Fibroblast of lung (primary cell): ENCODE results near the gene DGKQ.

Experiments used
- EZH2 ChIP-seq: IDR thresholded peaks from 2 replicates; pipeline ENCODE4 v1.5.1; 2012; ENCODE audit warnings: low read length, control low read depth, mild to moderate bottlenecking; ENCODE audit errors: missing control alignments
- TF ChIP-seq, protein P1 (sequence below), 2 donors: IDR thresholded peaks in 1 of 2; conservative IDR thresholded peaks in 1 of 2; 1 replicate in 1 of 2; 2 replicates in 1 of 2; pipeline ENCODE4 v1.5.1; 2011 to 2012; ENCODE audit warnings: low read length in 2 of 2, control low read depth in 1 of 2, inconsistent platforms in 1 of 2, low read depth in 1 of 2, mild to moderate bottlenecking in 1 of 2

DNA sequence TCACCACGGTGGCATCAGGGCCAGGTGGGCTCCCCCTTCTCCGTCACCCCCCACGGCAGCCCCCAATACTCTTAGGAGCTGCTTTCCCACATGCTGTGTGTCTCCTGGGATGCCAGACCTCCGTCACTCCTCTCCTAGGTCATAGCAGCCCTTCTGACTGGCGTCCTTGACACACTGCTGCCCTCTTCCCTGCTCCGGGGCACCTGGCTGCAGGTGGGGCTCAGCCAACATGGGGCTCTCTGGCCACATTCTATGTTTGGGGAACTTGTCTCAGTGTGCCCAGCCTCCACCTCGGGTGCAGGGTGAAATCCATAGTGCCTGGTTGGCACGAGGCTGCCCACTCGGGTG is 27.3 kb downstream of the DGKQ start:
- TF ChIP-seq, protein P1, sequence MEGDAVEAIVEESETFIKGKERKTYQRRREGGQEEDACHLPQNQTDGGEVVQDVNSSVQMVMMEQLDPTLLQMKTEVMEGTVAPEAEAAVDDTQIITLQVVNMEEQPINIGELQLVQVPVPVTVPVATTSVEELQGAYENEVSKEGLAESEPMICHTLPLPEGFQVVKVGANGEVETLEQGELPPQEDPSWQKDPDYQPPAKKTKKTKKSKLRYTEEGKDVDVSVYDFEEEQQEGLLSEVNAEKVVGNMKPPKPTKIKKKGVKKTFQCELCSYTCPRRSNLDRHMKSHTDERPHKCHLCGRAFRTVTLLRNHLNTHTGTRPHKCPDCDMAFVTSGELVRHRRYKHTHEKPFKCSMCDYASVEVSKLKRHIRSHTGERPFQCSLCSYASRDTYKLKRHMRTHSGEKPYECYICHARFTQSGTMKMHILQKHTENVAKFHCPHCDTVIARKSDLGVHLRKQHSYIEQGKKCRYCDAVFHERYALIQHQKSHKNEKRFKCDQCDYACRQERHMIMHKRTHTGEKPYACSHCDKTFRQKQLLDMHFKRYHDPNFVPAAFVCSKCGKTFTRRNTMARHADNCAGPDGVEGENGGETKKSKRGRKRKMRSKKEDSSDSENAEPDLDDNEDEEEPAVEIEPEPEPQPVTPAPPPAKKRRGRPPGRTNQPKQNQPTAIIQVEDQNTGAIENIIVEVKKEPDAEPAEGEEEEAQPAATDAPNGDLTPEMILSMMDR (conservative IDR thresholded peaks at IDR 0.05 in 1 of 2, IDR thresholded peaks at IDR 0.05 in 1 of 2; ENCODE audit: low read depth in 1 of 2, low read length in 2 of 2) = no peak
- no peak for TF ChIP-seq EZH2
